Panc1 (cell line): ENCODE data around the gene UNKL.

ENCODE experiments used
- CTCF ChIP-seq: fragments of 450-650 bp; IDR thresholded peaks from 2 replicates; pipeline ENCODE4 v1.5.1; 2017; ENCODE audit warnings: mild to moderate bottlenecking
- POLR2AphosphoS5 ChIP-seq: IDR thresholded peaks from 2 replicates; pipeline ENCODE4 v1.6.1; 2012; ENCODE audit warnings: mild to moderate bottlenecking, low read depth, low read length, moderate library complexity

GRCh38 chr16:1362807-1363206 lies 51.7 kb downstream of the UNKL start:
- TF ChIP-seq CTCF, result no peak
- no peak for TF ChIP-seq POLR2AphosphoS5
